Measurements from ENCODE around the gene RALB.
"Not testable (repeated sequence)": the region's sequence is repeated elsewhere in the genome, so short reads cannot be mapped to it uniquely, and the experiment has no call there.

Gene RALB

DNA sequence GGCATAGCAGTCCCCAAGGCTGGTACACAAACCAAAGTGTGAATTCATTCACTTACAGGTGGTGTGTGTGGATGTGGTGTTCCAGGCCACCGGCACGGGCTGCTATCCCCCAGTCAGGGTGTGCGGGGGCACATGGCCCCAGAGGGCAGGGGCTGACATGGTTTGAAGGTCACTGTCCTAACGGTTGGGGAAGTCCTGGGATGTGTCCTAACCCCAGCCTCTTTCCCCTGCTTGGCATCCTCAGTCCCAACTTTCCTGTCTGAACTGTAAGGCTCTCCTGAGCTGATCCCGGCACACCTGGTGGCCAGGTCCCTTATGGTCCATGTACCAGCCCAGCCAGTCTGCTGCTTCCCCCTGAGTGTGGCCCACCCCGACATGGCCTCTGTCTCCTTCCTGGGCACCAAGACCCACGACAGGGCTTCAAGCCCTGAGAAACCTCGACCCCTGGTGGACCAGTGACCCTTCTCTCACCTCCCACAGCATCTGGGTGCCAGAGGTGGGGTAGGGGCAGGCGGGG is 27.0 kb upstream of the RALB start:
- DNase-seq, result no peak

DNA sequence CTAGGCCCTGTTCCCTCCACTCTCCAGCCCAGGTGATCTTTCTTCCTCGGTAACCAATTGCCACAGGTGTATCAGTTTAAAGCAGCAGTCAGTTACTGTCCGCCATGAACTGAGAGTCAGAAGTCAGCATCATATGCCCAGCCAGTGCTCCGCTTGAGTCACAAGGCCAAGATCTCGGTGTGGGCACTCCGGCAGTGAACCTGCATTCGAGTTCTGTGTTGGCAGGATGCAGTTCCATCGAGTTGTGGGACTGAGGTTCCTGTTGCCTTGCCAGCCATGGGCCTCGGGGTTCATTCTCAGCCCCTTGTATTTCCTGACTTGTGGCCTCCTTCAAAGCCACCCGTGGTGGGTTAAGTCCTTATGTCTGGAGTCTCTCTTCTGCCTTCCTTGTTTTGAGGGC is 26.3 kb upstream of the RALB start:
- DNase-seq, result no peak

DNA sequence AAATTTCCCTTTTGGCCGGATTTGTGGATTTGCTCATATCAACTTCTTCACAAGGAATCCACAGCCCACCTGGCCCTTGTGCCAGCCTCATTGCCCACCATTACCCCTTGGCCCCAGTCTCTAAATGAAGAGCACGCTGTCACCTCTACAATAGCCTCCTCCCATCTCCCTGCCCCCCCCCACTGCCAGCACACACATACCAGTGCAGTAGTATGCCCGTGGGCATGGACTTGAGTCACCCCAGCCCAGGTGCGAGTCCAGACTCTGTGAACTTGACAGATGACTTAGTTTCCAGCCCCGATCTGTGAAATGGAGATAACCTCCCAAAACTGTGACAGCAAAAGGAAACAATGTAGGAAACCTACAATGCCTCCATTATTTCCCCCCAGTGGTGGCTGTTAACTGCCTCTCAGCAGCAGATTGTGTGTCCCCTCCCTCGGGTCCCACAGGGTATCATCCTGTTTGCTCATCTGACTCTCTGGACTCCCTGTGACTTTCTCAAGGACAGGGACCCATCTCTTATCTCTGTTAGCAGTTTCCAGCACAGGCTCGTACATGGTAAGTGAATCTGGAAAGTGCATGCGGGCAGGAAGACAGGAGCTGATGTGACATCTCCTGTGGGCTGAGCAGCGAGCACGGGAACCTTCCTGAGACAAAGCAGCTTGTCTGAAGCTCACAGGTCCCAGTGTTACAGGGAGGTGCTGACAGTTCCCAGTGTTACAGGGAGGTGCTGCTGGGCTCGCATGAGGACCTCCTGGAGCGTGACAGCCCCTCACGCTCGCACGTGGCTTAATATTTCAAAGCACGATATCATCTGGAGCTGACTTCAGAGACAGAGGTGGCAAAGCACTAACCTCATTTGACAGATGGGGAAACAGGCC is 25.3 kb upstream of the RALB start:
- no peak for DNase-seq

- DNase-seq, result no peak
Observed at GRCh38 chr2:120228503-120228902, 24.1 kb upstream of the RALB start.

GRCh38 chr2:120229341-120229740 is 23.3 kb upstream of the RALB start:
- no peak for DNase-seq

- no peak for DNase-seq
Observed at GRCh38 chr2:120230515-120231471, 21.9 kb upstream of the RALB start.

- DNase-seq, result peak; percentile 28
Observed at GRCh38 chr2:120231564-120231973, 21.1 kb upstream of the RALB start.

- peak; percentile 87 for DNase-seq
Observed at GRCh38 chr2:120231974-120232635, 20.5 kb upstream of the RALB start.

GRCh38 chr2:120233292-120233691 is 19.4 kb upstream of the RALB start:
- DNase-seq, result no peak

- not testable (repeated sequence) for DNase-seq
Observed at GRCh38 chr2:120235158-120235557, 17.5 kb upstream of the RALB start.

GRCh38 chr2:120235681-120236080 is 17.0 kb upstream of the RALB start:
- DNase-seq, result no peak

- no peak for DNase-seq
Observed at GRCh38 chr2:120236316-120236715, 16.3 kb upstream of the RALB start.

DNA sequence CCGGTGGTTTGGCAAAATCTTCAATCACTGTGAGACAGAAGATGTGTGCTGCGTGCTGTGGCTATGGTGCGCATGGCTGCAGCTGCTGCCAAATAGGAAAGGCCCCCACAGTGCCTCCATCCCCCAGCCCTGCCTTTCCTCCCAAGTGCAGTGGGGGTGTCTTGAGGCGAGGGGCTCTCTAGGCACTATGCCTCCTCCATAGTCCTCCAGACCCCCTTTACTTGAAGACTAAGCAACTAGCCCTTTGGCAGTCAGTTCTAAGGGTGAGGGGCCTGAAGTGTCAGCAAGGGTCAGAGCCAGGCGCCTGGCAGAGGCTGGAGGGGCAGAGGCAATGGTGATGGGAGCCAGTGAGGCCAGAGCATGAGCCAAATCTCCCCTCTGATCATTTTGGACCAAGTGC is 15.9 kb upstream of the RALB start:
- no peak for DNase-seq

GRCh38 chr2:120237491-120237902 is 15.2 kb upstream of the RALB start:
- no peak for DNase-seq

GRCh38 chr2:120238728-120239487 is 13.7 kb upstream of the RALB start:
- no peak for DNase-seq

DNA sequence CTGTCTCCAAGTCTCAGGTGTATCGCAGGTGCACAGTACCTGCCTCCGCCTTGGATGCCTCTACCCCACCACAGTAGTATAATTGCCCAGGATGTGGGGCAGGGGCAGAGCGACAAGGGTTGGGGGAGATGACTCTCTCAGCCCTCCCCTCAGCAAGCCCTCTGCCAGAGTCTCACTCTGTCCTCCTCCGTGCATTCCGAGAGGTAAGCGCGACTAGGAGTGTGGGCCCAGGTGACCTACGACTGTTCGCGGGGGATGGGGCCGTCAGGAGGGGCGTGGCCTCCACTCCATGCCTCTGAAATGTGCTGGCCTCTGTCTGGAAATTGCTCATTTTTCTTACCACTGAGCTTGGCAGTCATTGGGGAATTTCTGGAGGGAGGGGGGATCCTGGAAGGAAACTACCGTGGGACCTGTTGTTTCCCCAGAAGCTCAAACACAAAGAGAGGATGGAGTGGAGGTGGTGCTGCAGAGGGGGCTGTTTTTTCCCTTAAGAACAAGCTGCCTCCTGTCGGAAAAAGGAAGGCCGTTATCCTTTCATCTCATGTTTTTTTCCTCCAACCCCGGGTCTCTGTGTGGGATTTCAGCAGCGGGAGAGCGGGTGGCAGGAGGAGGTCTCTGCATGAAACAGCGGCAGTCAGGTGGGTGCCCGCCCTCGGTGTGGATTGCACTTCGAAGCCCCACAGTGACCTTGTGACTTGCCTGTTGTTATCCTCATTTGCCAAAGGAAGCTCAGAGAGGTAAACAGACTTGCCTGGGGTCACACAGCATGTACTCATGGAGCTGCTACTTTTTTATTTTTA is 13.0 kb upstream of the RALB start:
- DNase-seq, result no peak

DNA sequence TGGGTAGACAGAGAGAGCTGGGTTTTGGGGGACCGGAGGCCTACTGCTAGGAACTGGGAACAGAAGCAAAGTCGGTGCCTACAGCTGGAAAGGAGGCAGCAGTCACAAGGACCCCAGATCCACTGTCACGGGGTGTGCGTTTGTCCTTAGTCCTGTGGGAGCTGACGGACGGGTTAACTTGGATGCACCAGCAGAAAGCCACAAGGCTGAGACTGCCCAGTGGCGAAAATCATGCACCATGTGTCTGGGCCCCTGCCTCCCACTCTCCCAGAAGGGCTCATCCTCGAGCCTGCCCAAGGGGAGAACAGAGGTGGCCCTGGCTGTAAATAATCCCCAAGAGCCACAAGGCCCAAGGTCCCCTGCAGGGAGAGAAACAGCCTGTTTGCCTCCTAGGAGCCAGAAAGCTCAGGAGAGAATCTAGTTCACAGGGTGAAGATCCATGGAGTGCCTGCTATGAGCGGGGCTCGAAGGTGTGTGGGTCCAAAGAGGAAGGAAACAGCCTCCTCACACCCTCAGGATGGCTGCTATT is 11.7 kb upstream of the RALB start:
- DNase-seq, result no peak

GRCh38 chr2:120241684-120242083 is 11.0 kb upstream of the RALB start:
- DNase-seq, result no peak

DNA sequence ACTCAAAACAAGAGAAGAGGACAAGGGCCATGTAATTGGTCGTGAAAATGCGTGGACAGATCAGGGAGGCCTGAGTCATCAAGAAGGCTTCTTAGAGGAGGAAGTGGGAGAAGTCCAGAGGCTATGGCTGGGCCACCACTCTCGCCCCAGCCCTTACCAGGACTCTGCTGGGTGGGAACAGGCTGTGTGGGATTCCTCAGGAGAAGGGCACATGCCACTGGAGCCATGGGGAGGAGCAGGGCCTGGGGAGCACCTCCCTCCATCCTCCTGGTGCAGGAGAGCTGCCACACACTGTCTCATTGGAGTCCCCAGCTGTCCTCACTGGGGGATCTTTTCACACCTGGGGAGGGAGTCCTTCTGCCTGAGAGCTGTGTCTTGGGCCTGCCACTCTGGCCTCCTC is 9.4 kb upstream of the RALB start:
- DNase-seq, result no peak

GRCh38 chr2:120243875-120244553 is 8.6 kb upstream of the RALB start:
- no peak for DNase-seq
